ENCODE measurements around the gene ZNF436. TPM values are rescaled to one million over a fixed set of nuclear protein-coding genes. Genes with fewer than 3 reads are reported as not detected.
"Not testable (repeated sequence)": the region's sequence is repeated elsewhere in the genome, so short reads cannot be mapped to it uniquely, and the experiment has no call there.

ZNF436 gene
- total and polyA plus RNA-seq, 2 experiments from 2014 or later, result 25.3 to 52.1 TPM

DNA sequence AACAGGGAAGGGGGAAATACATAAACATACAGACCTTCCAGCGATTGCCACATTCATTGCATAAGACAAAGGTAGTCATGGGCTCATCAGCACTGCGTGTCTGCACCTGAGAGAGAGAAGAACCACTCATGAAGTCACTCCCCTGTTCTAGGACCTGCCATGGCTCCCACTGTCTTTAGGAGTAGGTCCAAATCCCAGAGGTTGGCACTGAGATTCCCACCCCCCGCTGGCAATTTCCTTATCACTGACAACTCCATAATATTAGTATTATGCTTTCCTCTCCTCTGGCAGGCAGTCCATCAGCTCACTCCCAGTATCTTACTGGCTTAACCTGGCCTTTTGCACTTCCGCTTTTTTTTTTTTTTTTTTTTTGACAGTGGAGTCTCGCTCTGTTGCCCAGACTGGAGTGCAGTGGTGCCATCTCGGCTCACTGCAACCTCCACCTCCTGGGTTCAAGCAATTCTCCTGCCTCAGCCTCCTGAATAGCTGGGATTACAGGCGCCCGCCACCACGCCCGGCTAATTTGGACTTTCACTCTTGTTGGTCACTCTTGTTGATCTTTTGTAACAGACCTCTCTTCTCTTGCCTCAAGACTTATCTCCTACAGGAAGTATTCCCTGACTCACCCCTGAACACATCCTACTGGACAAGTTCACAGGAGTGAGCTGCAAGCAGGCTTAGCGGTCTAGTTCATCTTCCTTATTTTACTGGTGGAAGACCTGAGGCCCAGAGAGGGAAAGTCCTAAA is 14.8 kb upstream of the ZNF436 start:
- Histone ChIP-seq H3K27ac (no peak overlapping the region), H3K36me3 (peaks cover 18% of the 10 kb centered on the region), H3K4me1 (ENCODE audit: low read depth) (no peaks in the 10 kb centered on the region), H3K9me3 (ENCODE audit: low read depth) (no peaks in the 10 kb centered on the region), H3K4me3 (no peak overlapping the region), H3K27me3 (peaks cover 2% of the 10 kb centered on the region)
- TF ChIP-seq, protein P1, sequence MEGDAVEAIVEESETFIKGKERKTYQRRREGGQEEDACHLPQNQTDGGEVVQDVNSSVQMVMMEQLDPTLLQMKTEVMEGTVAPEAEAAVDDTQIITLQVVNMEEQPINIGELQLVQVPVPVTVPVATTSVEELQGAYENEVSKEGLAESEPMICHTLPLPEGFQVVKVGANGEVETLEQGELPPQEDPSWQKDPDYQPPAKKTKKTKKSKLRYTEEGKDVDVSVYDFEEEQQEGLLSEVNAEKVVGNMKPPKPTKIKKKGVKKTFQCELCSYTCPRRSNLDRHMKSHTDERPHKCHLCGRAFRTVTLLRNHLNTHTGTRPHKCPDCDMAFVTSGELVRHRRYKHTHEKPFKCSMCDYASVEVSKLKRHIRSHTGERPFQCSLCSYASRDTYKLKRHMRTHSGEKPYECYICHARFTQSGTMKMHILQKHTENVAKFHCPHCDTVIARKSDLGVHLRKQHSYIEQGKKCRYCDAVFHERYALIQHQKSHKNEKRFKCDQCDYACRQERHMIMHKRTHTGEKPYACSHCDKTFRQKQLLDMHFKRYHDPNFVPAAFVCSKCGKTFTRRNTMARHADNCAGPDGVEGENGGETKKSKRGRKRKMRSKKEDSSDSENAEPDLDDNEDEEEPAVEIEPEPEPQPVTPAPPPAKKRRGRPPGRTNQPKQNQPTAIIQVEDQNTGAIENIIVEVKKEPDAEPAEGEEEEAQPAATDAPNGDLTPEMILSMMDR (IDR thresholded peaks at IDR 0.05; ENCODE audit: low read depth, low read length), result no peak
- peak in 1 of 2 donors; percentile 85 for DNase-seq (ENCODE audit: low read depth in 1 of 2, low spot score in 1 of 2)

DNA sequence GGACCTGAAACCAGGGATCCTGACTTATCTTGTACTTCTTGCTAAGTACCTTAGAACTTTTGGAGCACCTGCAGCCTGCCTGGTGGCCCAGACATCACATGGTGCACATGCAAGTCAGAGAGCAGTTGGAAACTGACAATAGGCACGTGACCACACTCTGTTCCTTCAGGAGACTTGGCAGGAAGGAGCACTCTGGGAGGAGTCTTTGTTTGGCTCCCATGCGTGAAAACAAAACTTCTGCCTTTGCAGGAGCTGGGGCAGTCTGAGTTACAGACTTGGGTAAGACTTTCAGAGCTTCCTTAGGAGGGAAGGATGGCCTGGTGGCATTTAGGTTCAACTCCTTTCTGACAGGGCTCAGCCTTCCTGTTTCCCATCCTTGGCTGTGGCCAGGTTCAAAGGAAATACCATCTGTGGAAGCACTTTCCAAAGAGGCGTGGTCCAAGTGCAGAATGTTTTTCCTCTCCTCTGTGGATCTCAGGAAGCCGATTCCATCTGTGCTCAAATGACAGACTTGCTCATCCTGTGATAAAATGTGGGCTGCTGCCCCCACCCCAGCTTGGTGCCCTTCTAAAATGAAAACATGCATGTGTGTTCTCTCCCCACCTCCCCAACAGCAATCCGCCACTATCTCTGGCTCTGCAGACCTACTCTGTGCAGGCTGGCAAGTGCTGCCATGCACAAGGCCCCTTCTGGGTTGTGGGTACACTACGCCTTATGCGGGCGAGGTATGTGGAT is 14.1 kb upstream of the ZNF436 start:
- Histone ChIP-seq H3K36me3 (peaks cover 18% of the 10 kb centered on the region), H3K27ac (no peak overlapping the region), H3K27me3 (peaks cover 2% of the 10 kb centered on the region), H3K9me3 (ENCODE audit: low read depth) (no peaks in the 10 kb centered on the region), H3K4me3 (no peak overlapping the region), H3K4me1 (ENCODE audit: low read depth) (no peaks in the 10 kb centered on the region)
- TF ChIP-seq, protein P1 (IDR thresholded peaks at IDR 0.05; ENCODE audit: low read depth, low read length), result no peak
- DNase-seq (ENCODE audit: low read depth in 1 of 2, low spot score in 1 of 2), result peak in 1 of 2 donors; percentile 45

DNA sequence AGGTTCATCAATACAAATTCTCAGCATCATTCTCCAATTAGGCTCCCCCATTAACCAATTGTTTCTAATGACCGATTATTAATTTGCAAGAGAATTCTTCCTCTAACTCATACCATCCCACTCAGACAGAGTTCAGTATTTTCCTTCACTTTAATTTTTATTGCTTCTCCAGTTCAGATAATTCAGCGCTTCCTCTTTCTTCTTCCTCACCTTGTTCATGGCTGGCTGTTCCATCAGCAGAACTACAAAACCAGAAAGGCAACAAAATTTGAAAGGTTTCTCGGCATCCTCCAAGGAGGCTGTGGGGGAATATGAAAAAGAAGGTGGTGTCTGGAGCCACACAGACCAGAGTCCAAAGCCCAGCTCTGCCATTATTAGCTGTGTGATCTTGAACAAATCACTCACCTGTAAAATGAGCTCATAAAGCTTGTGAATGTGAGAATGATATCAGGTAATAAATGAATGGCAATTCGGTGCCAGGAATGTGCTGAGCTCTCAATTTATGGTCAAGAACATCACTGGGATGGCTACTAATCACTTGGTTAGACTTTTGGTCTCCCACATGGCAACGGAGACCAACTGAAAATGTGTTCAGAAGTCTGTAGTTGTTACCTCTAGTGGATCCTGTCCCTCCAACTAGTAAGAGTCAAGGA is 11.7 kb upstream of the ZNF436 start:
- Histone ChIP-seq H3K27ac (peak overlapping the region; percentile 34), H3K4me1 (ENCODE audit: low read depth) (no peaks in the 10 kb centered on the region), H3K36me3 (peaks cover 18% of the 10 kb centered on the region), H3K27me3 (peaks cover 2% of the 10 kb centered on the region), H3K9me3 (ENCODE audit: low read depth) (no peaks in the 10 kb centered on the region), H3K4me3 (no peak overlapping the region)
- TF ChIP-seq, protein P1 (IDR thresholded peaks at IDR 0.05; ENCODE audit: low read depth, low read length), result no peak
- no peak for DNase-seq (ENCODE audit: low read depth in 1 of 2, low spot score in 1 of 2)

DNA sequence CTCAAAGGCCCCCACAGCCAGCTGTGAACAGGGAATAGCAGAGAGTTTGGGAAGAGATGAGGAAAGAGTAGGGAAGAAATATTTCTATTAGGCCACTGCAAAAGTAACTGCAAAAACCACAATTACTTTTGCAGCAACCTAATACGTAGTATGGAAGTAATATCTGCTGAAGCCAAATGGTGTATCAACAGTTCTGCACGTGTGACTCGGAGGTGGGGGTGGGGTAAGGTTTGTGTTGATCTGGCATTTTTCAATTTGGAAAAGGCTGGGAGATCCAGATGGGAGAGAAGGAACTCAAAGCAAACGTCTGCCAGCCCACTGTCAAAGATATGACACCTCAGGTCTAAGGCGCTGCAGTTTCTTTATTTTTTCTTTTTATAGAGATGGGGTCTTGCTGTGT is 11.1 kb upstream of the ZNF436 start:
- Histone ChIP-seq H3K27me3 (peaks cover 2% of the 10 kb centered on the region), H3K4me1 (ENCODE audit: low read depth) (no peaks in the 10 kb centered on the region), H3K9me3 (ENCODE audit: low read depth) (no peaks in the 10 kb centered on the region), H3K27ac (no peak overlapping the region), H3K4me3 (no peak overlapping the region), H3K36me3 (peaks cover 18% of the 10 kb centered on the region)
- TF ChIP-seq, protein P1 (IDR thresholded peaks at IDR 0.05; ENCODE audit: low read depth, low read length), result no peak
- DNase-seq (ENCODE audit: low read depth in 1 of 2, low spot score in 1 of 2), result no peak

DNA sequence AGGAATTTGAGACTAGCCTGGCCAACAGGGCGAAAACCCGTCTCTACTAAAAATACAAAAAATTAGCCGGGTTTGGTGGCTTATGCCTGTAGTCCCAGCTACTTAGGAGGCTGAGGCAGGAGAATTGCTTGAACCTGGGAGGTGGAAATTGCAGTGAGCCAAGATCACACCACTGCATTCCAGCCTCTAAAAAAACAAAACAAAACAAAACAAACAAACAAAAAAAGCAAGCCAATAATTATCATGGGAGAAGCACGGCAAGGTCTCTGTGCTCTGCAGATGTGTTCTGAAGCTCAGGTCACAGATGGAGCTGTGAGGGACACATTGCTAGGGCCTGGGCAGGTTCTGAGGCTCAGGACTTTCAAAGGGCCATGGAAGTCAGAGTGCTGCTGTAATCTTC is 10.6 kb upstream of the ZNF436 start:
- not testable (repeated sequence) for H3K27me3 ChIP-seq; H3K9me3 ChIP-seq (ENCODE audit: low read depth); DNase-seq (ENCODE audit: low read depth in 1 of 2, low spot score in 1 of 2); H3K27ac ChIP-seq; H3K4me1 ChIP-seq (ENCODE audit: low read depth); H3K4me3 ChIP-seq
- H3K36me3 ChIP-seq, result peaks cover 18% of the 10 kb centered on the region
